Measurements from ENCODE around the gene EHMT1.

Gene EHMT1

DNA sequence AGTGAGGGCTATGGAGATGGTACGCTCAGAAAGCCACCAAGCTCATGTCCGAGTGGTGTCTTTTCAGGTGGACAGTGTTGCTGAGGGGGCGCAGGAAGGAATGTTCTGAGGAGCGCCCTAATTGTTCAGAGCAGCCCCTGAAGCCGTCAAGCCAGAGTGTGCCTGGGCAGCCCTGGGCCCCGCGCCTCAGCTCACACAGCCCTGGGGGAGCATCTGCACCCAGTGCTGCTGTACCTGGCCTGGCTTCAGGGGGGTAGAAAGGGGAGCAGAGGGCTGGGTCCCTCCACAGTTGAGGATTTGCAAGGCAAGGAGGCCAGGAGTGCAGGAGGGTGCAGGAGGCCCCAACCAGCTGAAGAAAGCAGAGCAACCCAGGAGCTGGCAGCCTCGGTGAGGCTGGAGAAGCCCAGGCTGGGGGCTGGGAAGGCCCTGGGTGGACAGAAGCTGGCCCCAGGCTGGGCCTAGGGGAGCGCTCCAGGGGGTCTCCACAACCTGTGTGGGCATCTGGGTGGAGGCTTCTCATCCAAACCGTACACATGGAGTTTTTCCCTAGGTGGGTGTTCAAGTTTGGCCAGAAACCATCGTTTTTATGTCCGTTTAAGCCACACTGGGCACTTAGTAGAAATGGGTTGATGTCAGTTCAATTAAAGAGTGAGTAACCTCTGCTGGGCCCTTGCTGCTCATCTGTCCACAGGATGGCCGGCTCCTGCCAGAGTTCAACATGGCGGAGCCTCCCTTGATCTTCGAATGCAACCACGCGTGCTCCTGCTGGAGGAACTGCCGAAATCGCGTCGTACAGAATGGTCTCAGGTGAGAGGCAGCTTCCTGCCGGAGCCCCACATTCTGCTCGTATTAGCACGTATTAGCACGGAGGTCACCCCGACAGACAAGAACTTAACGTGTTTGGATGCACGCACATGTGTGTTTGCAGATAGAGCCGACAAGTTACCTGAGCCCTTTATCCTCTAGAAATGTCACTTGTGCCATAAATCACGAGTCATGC lies 196.8 kb downstream of the EHMT1 start:
- TF ChIP-seq, protein P1, sequence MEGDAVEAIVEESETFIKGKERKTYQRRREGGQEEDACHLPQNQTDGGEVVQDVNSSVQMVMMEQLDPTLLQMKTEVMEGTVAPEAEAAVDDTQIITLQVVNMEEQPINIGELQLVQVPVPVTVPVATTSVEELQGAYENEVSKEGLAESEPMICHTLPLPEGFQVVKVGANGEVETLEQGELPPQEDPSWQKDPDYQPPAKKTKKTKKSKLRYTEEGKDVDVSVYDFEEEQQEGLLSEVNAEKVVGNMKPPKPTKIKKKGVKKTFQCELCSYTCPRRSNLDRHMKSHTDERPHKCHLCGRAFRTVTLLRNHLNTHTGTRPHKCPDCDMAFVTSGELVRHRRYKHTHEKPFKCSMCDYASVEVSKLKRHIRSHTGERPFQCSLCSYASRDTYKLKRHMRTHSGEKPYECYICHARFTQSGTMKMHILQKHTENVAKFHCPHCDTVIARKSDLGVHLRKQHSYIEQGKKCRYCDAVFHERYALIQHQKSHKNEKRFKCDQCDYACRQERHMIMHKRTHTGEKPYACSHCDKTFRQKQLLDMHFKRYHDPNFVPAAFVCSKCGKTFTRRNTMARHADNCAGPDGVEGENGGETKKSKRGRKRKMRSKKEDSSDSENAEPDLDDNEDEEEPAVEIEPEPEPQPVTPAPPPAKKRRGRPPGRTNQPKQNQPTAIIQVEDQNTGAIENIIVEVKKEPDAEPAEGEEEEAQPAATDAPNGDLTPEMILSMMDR (IDR thresholded peaks at IDR 0.05; ENCODE audit: borderline replicate concordance, insufficient read depth, low read depth, low read length) = no peak
- H3K4me3 ChIP-seq (ENCODE audit: low read depth, low read length) = no peak overlapping the region

DNA sequence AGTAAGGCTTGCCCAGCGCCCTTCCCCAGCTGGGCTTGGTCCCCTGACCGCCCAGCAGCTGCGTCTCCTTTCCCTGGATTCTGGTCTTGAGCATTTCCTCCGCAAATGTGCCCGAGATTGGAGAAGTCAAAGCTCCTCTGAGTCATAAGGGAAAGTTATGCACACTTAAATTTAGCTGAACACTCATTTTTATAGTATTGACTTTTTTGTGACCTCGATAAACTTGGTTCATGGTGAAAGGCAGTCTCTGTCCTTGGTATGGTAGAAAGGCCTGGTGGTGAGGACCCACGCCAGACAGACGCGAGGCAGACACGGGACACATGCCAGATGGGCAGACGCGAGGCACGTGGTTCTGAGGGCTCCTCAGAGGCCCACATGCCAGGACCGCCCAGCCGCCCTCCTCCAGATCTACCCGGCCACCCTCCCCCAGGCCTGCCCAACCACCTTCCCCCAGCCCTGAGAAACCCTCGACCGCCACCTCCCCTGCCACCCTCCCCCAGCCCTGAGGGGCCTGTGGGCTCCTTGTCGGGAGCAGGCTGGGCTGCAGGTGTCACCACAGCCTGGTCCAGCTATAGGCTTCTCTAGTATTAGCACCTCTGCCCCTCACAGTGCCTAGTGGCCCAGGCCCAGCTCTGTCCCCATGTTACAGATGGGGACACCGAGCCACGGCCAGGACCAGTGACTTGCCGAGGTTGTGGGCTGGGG lies 197.9 kb downstream of the EHMT1 start:
- no peak overlapping the region for H3K4me3 ChIP-seq (ENCODE audit: low read depth, low read length)

DNA sequence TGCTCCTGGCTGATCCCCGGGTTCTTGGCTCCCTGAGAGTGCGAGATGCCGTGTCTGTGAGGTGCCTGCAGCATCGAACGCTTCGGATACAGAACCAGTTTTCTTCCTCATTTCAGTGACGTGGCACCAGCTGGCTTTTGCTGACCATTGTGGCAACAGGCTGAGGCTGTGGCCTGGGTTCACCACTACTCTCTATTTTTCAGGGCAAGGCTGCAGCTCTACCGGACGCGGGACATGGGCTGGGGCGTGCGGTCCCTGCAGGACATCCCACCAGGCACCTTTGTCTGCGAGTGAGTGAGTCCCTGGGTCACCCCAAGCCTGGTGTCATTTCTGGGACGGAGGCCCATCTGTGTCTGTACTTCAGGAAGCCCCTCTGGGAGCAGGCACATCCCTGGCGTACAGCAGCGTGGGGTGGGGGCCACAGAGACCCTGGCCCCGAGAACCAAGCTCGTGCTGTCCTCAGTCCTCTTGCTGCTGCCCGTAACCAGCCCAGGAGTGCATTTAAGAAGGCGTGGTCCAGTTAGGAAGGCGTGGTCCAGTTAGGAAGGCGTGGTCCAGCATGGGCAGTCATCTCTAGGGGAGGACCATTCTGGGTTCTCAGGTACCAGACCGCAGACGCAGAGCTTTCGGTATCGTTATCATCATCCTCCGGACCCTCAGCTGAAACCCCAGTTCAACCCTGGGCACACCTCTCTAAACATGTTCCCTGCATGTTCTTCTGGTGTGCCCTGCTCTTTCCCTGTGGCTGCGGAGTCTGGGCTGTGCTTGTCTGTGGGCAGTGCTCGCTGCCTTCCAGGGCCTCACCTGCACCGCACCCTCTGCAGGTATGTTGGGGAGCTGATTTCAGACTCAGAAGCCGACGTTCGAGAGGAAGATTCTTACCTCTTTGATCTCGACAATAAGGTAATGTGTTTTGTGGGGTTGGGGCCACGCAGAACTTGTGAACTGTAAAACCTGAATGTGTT lies 198.7 kb downstream of the EHMT1 start:
- TF ChIP-seq, protein P1 (IDR thresholded peaks at IDR 0.05; ENCODE audit: borderline replicate concordance, insufficient read depth, low read depth, low read length) = no peak
- H3K4me3 ChIP-seq (ENCODE audit: low read depth, low read length) = no peak overlapping the region

More for the DNA sequence above, 197.9 kb downstream of the EHMT1 start:
- TF ChIP-seq, protein P1 (IDR thresholded peaks at IDR 0.05; ENCODE audit: borderline replicate concordance, insufficient read depth, low read depth, low read length) = no peak

DNA sequence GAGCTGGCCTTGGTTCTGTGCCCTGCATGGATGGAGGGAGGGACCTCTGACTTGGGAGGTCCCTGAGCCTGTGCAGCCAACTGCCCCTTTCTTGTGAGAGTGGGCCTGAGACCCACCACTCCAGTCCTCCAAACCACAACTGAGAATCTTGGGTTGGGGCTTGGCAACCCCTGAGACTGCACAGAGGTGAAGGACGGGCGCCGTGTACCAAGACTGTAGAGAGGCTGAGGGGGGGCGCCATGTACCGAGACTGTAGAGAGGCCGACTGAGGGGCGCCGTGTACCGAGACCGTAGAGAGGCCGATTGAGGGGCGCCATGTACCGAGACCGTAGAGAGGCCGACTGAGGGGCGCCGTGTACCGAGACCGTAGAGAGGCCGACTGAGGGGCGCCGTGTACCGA lies 199.5 kb downstream of the EHMT1 start:
- no peak overlapping the region for H3K4me3 ChIP-seq (ENCODE audit: low read depth, low read length)
- TF ChIP-seq, protein P1 (IDR thresholded peaks at IDR 0.05; ENCODE audit: borderline replicate concordance, insufficient read depth, low read depth, low read length) = no peak

DNA sequence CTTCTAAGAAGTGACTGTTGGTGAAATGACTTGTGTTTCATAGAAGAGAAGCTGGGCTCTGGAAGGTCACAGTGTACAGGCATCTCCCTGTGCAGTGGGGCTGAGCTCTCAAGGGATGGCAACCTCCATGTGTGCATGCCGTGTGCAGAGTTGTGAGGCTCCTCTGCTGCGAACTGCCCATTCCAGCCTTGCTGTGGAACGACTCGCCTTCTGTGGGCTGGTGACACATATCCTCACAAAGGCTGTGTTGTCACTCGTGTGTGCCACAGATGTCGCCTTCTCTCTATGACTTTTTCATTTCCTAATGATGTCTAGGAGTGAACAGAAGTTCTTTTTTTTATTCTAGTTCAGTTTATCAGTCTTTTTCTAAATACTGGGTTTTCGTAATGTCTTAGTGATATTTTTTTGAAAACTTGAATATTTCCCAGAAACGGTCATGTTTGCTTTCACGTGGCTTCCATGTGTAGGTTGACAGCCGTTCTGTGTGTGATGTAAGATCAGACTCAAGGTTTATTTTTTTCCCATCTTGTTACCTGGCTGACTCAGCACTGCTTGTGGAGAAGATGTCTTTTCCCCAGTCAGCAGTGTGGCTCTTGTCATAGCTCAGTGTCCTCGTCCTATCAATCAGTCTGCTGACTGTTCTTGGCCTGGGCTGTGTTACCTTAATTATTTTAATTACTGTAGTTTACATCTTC lies 201.5 kb downstream of the EHMT1 start:
- TF ChIP-seq, protein P1 (IDR thresholded peaks at IDR 0.05; ENCODE audit: borderline replicate concordance, insufficient read depth, low read depth, low read length) = no peak
- H3K4me3 ChIP-seq (ENCODE audit: low read depth, low read length) = no peak overlapping the region

Measured in GM12875 (cell line).